ENCODE results near the gene BUD13.

Gene BUD13

DNA sequence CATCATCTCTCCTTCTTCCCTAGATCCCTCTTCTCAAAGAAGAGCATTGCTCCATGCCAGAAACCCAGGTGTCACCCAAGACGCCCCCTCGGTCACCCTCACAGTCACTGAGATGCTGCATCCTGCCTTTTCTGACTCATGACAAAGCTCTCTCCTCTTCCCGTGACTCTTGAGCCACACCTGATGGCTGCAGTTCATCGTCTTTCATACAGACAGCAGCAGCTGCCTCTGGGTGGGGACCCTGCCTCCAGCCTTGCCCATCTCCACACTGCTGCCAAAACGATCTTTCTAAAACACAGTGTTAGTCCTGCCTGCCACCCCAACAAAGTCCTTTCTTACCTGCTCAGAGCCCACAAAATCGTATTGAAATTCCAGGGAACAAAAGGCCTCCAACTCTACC is 44.8 kb downstream of the BUD13 start:
- no peak for DNase-seq (ENCODE audit: low read depth)
- no peak overlapping the region for H3K4me3 ChIP-seq (ENCODE audit: low read length)
- TF ChIP-seq, protein P1, sequence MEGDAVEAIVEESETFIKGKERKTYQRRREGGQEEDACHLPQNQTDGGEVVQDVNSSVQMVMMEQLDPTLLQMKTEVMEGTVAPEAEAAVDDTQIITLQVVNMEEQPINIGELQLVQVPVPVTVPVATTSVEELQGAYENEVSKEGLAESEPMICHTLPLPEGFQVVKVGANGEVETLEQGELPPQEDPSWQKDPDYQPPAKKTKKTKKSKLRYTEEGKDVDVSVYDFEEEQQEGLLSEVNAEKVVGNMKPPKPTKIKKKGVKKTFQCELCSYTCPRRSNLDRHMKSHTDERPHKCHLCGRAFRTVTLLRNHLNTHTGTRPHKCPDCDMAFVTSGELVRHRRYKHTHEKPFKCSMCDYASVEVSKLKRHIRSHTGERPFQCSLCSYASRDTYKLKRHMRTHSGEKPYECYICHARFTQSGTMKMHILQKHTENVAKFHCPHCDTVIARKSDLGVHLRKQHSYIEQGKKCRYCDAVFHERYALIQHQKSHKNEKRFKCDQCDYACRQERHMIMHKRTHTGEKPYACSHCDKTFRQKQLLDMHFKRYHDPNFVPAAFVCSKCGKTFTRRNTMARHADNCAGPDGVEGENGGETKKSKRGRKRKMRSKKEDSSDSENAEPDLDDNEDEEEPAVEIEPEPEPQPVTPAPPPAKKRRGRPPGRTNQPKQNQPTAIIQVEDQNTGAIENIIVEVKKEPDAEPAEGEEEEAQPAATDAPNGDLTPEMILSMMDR (conservative IDR thresholded peaks at IDR 0.05; ENCODE audit: low read length): no peak

DNA sequence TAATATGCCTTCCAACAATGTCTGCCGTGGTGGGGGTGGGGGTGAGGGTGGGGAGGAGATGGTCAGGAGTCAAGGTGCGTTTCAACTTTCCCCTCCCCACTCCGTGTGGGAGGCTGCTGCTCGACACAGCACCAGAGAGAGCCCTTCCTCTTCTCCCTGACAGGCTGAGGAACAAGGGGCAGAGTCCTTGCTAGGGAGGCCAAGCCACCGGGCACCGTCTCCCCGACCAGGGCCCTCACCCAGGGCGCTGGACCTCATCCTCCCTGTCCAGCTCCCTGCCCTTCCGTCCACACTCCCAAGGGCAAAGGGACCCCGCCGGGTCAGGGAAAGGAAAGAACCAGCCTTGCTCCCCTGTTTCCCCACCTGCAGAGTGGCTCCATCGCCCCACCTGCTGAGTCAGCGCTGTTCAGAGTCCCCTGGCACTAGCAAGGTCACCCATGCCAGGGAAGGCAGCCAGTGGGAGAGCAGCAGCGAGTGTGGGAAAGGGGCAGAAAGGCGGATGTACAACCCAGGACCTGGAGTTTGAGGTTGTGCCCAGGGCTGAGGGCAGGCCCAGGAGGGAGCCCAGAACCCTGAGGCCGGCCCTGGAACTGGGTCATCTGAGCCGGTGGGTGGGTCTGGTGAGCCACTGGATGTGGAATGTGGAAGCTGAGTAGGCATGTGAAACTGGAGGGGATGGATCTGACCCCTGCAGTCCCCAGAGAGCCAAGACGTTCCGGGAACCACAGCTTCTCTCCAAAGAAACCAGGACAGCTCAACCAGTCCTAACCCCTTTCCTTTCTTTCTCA is 47.2 kb downstream of the BUD13 start:
- TF ChIP-seq, protein P1 (conservative IDR thresholded peaks at IDR 0.05; ENCODE audit: low read length): no peak
- DNase-seq (ENCODE audit: low read depth): peak; percentile 58
- no peak overlapping the region for H3K4me3 ChIP-seq (ENCODE audit: low read length)

DNA sequence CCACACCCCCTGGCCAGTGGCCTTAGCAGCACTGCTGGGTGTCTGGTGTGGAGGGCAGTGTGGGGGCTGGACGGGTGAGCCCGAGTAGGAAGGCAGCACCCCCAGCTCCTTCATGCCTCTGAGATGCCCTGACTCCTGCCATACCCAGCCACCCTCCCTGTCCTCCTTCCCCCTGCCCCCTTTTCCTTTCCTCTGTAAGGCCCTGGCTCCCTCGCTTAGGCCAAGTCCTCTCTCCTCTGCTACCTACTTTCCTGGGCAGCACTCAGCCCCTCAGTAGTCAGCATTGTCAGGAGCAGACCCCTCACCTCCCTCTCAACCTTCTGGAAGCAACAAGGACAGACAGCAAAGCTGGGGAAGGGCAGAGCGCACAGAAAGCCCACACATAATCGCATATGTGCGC is 48.0 kb downstream of the BUD13 start:
- no peak for DNase-seq (ENCODE audit: low read depth)
- TF ChIP-seq, protein P1 (conservative IDR thresholded peaks at IDR 0.05; ENCODE audit: low read length): no peak

DNA sequence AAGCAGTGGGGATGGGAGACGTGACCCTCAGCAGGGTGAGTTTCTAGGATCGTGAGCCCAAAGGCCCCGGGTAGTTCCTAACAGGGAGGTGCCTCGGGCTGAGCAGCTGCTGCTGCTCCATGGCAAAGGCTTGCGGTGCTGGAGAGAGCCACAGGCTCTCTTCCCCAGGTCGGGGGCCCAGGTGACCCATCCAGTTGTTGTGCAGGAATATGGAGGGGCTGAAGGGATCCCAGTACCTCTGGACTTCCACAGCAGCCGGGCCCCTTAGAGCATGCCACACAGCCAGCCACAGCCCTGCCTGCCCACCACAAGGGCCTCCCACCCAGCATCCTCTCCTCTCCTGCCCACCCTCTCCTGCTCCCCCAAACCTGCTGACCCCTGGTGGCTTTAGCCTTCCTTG is 49.3 kb downstream of the BUD13 start:
- H3K4me3 ChIP-seq (ENCODE audit: low read length): no peak overlapping the region
- TF ChIP-seq, protein P1 (conservative IDR thresholded peaks at IDR 0.05; ENCODE audit: low read length): no peak
- no peak for DNase-seq (ENCODE audit: low read depth)

More for the DNA sequence above, 48.0 kb downstream of the BUD13 start:
- no peak overlapping the region for H3K4me3 ChIP-seq (ENCODE audit: low read length)

DNA sequence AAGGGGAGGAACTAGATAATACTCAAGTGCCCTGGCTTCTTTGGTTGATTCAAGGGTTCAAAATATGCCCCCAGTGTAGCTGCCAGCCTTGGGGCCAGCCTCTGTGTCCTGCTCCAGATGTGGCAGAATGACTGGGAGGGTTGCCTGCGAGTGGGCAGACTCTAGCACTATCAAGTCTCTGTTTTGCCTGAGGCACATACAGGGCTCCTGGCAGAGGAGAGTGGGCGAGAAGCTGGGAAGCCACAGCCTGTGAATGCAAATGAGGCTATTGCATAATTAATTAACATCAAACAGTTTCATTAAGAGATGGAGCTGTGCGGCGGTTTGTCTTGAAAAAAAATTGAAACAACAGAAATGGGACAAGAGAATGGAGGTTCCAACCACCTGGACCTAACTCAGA is 50.8 kb downstream of the BUD13 start:
- TF ChIP-seq, protein P1 (conservative IDR thresholded peaks at IDR 0.05; ENCODE audit: low read length): no peak
- no peak for DNase-seq (ENCODE audit: low read depth)

DNA sequence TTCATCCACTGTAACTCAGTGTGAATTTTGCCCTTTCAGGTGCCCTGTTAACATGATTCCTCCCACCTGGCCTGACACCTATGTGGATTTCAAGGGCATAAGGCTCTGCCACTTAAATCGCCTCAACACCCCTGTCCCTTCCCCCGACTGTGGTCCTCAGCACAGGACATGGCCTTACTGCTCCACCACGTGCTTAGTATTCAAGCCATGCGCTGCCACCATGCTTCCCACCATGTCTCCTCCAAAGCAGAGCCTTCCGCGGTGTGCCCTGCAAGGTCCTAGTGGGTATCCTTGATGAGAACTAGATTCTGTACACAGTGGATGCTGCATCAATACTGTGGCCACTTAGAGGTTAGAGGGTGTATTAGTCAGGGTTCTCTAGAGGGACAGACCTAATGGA is 51.9 kb downstream of the BUD13 start:
- no peak overlapping the region for H3K4me3 ChIP-seq (ENCODE audit: low read length)
- TF ChIP-seq, protein P1 (conservative IDR thresholded peaks at IDR 0.05; ENCODE audit: low read length): no peak
- no peak for DNase-seq (ENCODE audit: low read depth)

More for the DNA sequence above, 50.8 kb downstream of the BUD13 start:
- no peak overlapping the region for H3K4me3 ChIP-seq (ENCODE audit: low read length)

DNA sequence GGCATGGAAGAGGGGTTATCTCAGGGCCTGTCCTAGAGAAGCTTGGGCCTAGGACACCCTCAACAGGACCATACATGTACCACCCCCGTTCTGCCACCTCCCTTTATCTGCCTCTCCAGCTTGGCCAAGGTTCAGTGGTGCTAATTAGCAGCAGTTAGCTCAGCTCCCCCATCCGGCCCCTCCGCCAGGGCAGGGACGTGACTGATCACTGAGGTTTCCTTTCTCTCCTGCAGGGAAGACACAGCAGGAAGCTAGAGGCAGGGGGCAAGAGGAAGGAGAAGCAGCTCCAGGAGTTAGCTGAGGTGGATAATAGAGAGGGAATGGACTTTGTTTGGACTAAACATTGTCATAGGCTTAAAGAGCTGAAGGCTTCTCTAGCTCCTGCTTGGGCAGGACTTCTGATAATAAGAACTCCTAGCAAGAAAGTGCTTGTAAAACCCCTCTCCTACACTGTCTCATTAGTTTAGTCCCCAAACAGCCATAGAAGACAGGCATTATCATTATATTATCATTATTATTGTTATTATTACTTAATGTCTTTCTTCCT is 53.8 kb downstream of the BUD13 start:
- H3K4me3 ChIP-seq (ENCODE audit: low read length): no peak overlapping the region
- TF ChIP-seq, protein P1 (conservative IDR thresholded peaks at IDR 0.05; ENCODE audit: low read length): no peak
- no peak for DNase-seq (ENCODE audit: low read depth)
